ENCODE data around the gene RNF128. TPM values are rescaled to one million over a fixed set of nuclear protein-coding genes. Genes with fewer than 3 reads are reported as not detected.
A peak's percentile ranks its signal among the peaks of the same experiment; 100 is the strongest.

The RNF128 gene
- total and polyA plus RNA-seq, 2 of the 13 experiments (the other 11 are each of a cell fraction or from before 2014, with no cell fraction given), result 18.5 to 43.5 TPM

DNA sequence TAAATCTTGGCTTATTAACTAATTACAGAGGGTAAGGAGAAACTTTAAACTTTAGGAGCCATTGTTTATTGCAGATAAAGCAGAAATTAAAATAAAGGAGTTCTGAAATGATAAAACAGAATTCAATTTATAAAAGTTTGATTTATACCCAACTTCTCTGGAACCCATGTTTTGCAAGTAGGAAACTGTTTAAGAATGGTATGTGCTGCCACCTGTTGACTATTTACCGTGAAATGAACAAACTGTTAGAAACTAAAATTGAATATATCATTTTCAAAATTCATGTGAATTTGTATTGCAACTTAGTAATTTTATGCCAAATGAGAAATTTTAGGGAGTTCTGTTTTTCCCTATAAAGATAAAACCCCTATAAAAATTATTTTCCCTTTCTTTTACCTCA is 65.0 kb downstream of the RNF128 start:
- Histone ChIP-seq H3K27me3 (ENCODE audit: control insufficient read depth in 1 of 2, insufficient read depth in 2 of 2, low read length in 2 of 2) (no peaks in the 10 kb centered on the region), H3K79me2 (ENCODE audit: insufficient read depth, low read length) (no peaks in the 10 kb centered on the region), H3K4me3 (replicated peaks in 1 of 3; ENCODE audit: insufficient read depth in 1 of 3, low read depth in 2 of 3, low read length in 3 of 3) (no peak overlapping the region), H3K27ac (ENCODE audit: extremely low read length, insufficient read depth, low read length) (no peak overlapping the region), H3K9me3 (ENCODE audit: low read length) (no peaks in the 10 kb centered on the region), H3K36me3 (replicated peaks in 1 of 2; ENCODE audit: control insufficient read depth in 1 of 2, insufficient read depth in 2 of 2, low read length in 2 of 2) (peaks cover 0 to 20% of the 10 kb centered on the region in 2 experiments; a peak in 2 of 5 replicates), H4K20me1 (ENCODE audit: insufficient read depth, low read length) (no peaks in the 10 kb centered on the region), H3K9ac (ENCODE audit: insufficient read depth, low read depth, low read length) (no peak overlapping the region), H3K4me1 (ENCODE audit: insufficient read depth, low read length) (no peaks in the 10 kb centered on the region), H3K4me2 (ENCODE audit: low read depth, low read length) (no peak overlapping the region), H2AFZ (ENCODE audit: low read length) (no peak overlapping the region)
- CTCF ChIA-PET (ENCODE audit: low intra/inter-chr PET ratio, low total read pairs), result interaction anchor here (1.5 to 1.7 kb wide), 2 partner anchors 310 to 311 kb away, joined by 3 to 5 read pairs; no protein-coding TSS in a partner anchor
- intact Hi-C loops (cut with micrococcal nuclease; ENCODE audit: unreplicated experiment) (loop anchor here (5.0 to 10.0 kb wide), 2 partner anchors 99 to 307 kb away; no protein-coding TSS in a partner anchor), in situ Hi-C loops (cut with HindIII; ENCODE audit: extremely low pct_ligation_motif_present, low pct_unique_long_range_greater_than_20kb) (loop anchor here (25.0 kb wide), 1 partner anchor 304 kb away; no protein-coding TSS in a partner anchor)
- no TSS peak for BruUV-seq (replicated peaks)
- POLR2A ChIA-PET, result no interaction called here
- TF ChIP-seq ZNF562 (CRISPR knock-in tag; IDR thresholded peaks at IDR 0.05; ENCODE audit: borderline replicate concordance) (no peak), STAG1 (CRISPR knock-in tag; IDR thresholded peaks at IDR 0.05) (peak; percentile 47; the same call in 1 of the 2 replicates)
- DNase-seq (ENCODE audit: low spot score) (no peak), ATAC-seq (no peak), FAIRE-seq (peak; percentile 61)
- 42% methylated on average over 1 of the region's 1 CpG for WGBS (ENCODE audit: low lambda C conversion rate)

DNA sequence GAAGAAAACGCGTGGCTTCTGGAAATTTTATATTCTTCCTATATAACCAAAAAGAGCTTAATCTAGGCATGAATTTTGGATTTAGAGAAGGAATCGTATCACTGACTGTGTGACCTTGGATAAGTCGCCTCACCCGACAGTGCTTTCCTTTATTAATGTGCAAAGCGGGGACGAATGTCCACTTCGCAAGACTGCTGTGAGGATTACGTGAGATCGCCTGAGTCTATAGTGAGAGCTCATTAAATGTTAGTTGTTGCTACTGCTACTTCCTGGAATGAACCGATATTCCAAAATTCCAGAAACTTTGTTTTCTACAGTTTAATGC is 75.5 kb downstream of the RNF128 start:
- BruUV-seq (replicated peaks), result no TSS peak
- TF ChIP-seq, protein P1, sequence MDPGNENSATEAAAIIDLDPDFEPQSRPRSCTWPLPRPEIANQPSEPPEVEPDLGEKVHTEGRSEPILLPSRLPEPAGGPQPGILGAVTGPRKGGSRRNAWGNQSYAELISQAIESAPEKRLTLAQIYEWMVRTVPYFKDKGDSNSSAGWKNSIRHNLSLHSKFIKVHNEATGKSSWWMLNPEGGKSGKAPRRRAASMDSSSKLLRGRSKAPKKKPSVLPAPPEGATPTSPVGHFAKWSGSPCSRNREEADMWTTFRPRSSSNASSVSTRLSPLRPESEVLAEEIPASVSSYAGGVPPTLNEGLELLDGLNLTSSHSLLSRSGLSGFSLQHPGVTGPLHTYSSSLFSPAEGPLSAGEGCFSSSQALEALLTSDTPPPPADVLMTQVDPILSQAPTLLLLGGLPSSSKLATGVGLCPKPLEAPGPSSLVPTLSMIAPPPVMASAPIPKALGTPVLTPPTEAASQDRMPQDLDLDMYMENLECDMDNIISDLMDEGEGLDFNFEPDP (CRISPR knock-in tag; conservative IDR thresholded peaks at IDR 0.05), result no peak
- TF ChIP-seq, protein P2, sequence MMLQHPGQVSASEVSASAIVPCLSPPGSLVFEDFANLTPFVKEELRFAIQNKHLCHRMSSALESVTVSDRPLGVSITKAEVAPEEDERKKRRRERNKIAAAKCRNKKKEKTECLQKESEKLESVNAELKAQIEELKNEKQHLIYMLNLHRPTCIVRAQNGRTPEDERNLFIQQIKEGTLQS (CRISPR knock-in tag; IDR thresholded peaks at IDR 0.05), result no peak
- TF ChIP-seq POLR2AphosphoS2 (IDR thresholded peaks at IDR 0.05; ENCODE audit: low read depth, low read length) (no peak), ZNF816 (CRISPR knock-in tag; IDR thresholded peaks at IDR 0.05; ENCODE audit: borderline replicate concordance) (no peak), ZNF674 (CRISPR knock-in tag; IDR thresholded peaks at IDR 0.05; ENCODE audit: low read depth) (no peak)
- TF ChIP-seq, protein P3, sequence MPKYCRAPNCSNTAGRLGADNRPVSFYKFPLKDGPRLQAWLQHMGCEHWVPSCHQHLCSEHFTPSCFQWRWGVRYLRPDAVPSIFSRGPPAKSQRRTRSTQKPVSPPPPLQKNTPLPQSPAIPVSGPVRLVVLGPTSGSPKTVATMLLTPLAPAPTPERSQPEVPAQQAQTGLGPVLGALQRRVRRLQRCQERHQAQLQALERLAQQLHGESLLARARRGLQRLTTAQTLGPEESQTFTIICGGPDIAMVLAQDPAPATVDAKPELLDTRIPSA (CRISPR knock-in tag; IDR thresholded peaks at IDR 0.05; ENCODE audit: borderline replicate concordance), result no peak
- TF ChIP-seq, protein P4, sequence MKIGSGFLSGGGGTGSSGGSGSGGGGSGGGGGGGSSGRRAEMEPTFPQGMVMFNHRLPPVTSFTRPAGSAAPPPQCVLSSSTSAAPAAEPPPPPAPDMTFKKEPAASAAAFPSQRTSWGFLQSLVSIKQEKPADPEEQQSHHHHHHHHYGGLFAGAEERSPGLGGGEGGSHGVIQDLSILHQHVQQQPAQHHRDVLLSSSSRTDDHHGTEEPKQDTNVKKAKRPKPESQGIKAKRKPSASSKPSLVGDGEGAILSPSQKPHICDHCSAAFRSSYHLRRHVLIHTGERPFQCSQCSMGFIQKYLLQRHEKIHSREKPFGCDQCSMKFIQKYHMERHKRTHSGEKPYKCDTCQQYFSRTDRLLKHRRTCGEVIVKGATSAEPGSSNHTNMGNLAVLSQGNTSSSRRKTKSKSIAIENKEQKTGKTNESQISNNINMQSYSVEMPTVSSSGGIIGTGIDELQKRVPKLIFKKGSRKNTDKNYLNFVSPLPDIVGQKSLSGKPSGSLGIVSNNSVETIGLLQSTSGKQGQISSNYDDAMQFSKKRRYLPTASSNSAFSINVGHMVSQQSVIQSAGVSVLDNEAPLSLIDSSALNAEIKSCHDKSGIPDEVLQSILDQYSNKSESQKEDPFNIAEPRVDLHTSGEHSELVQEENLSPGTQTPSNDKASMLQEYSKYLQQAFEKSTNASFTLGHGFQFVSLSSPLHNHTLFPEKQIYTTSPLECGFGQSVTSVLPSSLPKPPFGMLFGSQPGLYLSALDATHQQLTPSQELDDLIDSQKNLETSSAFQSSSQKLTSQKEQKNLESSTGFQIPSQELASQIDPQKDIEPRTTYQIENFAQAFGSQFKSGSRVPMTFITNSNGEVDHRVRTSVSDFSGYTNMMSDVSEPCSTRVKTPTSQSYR (CRISPR knock-in tag; IDR thresholded peaks at IDR 0.05; ENCODE audit: borderline replicate concordance), result no peak
- H3K4me1 ChIP-seq (ENCODE audit: insufficient read depth, low read length), result peaks cover 41% of the 10 kb centered on the region
- WGBS (ENCODE audit: low lambda C conversion rate), result 59% methylated on average over 3 of the region's 11 CpGs
- peak overlapping the region; percentile 52 to 80 (median 74); a peak in 4 of 6 replicates for H3K4me3 ChIP-seq (replicated peaks in 1 of 3; ENCODE audit: insufficient read depth in 1 of 3, low read depth in 2 of 3, low read length in 3 of 3)
- H3K36me3 ChIP-seq (replicated peaks in 1 of 2; ENCODE audit: control insufficient read depth in 1 of 2, insufficient read depth in 2 of 2, low read length in 2 of 2), result no peaks in the 10 kb centered on the region
- in situ Hi-C loops (cut with HindIII; ENCODE audit: extremely low pct_ligation_motif_present, low pct_unique_long_range_greater_than_20kb) (no loop called here), intact Hi-C loops (cut with micrococcal nuclease; ENCODE audit: unreplicated experiment) (no loop called here)
- CTCF ChIA-PET (ENCODE audit: low intra/inter-chr PET ratio, low total read pairs), result no interaction called here
- H4K20me1 ChIP-seq (ENCODE audit: insufficient read depth, low read length), result no peaks in the 10 kb centered on the region
- DNase-seq (ENCODE audit: low spot score) (peak; percentile 3), FAIRE-seq (no peak), ATAC-seq (peak; percentile 20)
- H3K27ac ChIP-seq (ENCODE audit: extremely low read length, insufficient read depth, low read length), result no peak overlapping the region
- 0 out of 2 replicates have a peak overlapping the region, but pooled peaks have one; percentile 34 for H3K9ac ChIP-seq (ENCODE audit: insufficient read depth, low read depth, low read length)
- peak overlapping the region; percentile 56 for H2AFZ ChIP-seq (ENCODE audit: low read length)
- H3K9me3 ChIP-seq (ENCODE audit: low read length), result no peaks in the 10 kb centered on the region
- peaks cover 4% of the 10 kb centered on the region for H3K79me2 ChIP-seq (ENCODE audit: insufficient read depth, low read length)
- POLR2A ChIA-PET, result interaction anchor here (1.2 kb wide), 2 partner anchors 21 to 109 kb away, joined by 3 read pairs; no protein-coding TSS in a partner anchor
- H3K27me3 ChIP-seq (ENCODE audit: control insufficient read depth in 1 of 2, insufficient read depth in 2 of 2, low read length in 2 of 2), result no peaks in the 10 kb centered on the region
- peak overlapping the region; percentile 74 for H3K4me2 ChIP-seq (ENCODE audit: low read depth, low read length)

All from HepG2 (cell line).